Activated naive CD4-positive, alpha-beta T cell treated with anti-CD3 and anti-CD28 coated beads, Interleukin-2, amount 50 U/mL, for 16 hours (primary cell): ENCODE data around the gene PTPN20.
"Not testable (repeated sequence)": the region's sequence is repeated elsewhere in the genome, so short reads cannot be mapped to it uniquely, and the experiment has no call there.

Source experiments
- DNase-seq: peaks from one replicate; pipeline ENCODE4 v3.0.0-alpha.2; 2020

Gene PTPN20

DNA sequence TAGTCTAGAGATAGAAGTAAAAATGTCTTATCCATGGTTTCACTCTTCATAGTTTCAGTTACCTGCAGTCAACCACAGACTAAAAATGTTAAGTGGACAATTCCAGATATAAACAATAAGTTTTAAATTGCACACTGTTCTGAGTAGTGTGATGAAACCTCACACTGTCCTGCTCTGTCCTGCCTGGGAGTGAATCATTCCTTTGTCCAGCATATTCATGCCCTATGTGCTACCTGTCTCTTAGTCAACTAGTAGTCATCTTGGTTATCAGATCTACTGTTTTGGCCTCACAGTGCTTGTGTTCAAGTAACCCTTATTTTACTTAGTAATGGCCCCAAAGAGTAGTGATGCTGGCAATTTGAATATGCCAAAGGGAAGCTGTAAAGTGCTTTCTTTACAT lies 49.5 kb downstream of the PTPN20 start:
- not testable (repeated sequence) for DNase-seq

DNA sequence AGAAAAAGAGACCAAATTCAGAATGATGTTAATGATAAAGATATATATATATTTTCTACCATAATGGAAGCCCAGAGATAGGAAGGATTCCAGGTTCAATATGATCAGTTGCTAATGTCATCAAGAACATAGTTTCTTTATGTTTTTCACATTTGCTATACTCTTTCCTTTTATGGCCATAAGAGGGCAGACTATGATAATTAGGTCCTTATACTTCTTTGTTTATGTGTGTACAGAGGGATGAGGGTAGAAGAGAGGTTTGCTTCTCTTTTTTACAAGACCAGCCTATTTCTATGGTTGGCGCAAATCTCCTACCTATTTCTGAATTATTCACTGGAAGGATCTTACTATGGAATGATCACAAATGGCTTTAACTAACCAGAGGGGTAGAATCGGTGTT lies 52.1 kb downstream of the PTPN20 start:
- DNase-seq, result not testable (repeated sequence)

DNA sequence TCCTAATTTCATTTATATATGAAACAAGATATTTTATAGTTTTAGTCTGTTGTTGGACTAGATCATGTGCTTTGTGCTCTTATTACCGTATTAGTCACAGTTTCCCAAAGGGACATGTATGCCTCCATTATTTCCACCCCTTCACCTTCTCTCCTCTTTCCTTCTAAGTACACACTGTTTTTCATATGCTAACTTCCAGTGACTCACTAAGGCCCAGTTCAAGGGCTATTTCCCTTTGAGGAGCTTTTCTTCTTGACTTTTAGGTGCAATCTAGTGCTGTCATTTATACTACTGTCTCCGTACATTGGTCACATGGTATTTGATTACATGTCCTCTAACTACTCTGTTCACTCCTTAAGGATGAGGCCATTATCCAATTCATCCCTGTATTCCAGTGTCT lies 55.8 kb downstream of the PTPN20 start:
- not testable (repeated sequence) for DNase-seq

DNA sequence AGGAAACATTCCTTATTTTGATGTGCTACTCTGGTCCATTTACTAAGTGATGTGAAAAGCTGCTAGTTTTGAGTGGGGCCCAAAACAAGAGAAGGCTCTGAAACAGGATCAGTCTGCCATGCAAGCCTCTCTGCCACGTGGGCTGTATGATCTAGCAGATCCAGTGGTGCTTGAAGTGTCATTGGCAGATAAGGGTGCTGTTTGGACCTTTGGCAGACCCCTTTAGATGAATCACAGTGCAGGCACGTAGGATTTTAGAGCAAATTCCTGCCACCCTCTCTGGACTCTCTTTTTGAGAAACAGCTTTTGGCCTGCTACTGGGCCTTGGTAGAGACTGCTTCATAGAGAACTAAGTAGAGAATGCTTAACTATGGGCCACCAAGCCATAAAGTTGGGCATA lies 69.0 kb downstream of the PTPN20 start:
- not testable (repeated sequence) for DNase-seq

DNA sequence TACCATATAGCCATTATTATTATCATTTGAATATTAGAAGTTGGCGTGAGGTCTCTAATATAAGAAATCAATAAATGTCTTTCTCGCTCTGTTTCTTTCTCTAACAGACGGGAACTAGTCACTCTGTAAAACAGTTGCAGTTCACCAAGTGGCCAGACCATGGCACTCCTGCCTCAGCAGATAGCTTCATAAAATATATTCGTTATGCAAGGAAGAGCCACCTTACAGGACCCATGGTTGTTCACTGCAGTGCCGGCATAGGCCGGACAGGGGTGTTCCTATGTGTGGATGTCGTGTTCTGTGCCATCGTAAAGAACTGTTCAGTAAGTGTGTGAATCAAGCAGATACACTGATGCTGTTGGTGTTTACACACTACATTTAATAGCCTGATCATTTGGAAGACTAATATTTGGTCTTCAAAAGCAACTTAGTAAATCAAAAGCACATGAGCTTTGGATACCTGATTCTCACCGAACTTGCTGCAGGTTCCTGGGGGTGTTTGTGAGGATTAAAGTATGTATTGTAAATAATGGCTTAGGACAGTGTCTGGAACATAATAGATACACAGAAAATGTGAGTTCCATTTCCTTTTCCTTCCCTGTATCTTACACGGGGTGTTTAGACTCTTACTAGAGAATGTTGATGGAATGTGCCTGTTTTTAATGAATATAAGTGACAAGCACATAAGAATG lies 76.2 kb downstream of the PTPN20 start:
- DNase-seq, result not testable (repeated sequence)

DNA sequence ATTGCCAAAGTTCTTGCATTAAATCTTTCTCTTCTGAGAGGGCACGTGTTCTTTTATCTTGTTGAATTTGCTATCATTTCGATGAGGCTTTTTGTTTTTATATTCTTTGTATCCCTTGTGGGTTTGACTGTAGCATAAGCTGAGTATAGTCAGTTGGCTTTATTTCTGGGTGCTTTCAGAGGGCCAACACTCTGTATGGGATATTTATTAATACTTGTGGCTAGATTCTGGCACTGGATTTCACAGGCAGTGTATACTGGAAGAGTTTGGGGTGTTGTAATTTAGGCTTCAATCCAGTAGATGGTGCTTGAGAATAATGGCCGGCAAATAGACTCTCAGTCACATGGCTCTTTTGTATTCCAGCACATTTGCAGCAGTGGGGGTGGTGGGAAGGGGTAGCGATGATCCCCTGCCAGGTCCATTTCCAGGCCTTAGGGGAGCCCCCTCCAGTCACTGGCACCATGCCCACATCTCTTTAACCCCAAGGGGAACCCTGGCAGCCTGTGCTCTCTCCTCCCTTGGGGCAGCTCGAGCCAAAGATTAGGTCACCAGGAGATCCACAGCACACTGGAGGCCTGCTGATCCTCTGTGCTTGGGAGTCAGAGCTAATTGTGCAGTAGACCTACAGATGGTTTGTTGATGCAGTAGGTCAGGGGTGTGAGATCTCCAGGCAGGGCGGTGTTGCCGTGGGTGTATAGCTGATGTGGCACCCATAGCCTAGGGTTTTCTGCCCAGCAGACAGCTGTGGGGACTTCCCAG lies 81.8 kb downstream of the PTPN20 start:
- DNase-seq, result no peak

DNA sequence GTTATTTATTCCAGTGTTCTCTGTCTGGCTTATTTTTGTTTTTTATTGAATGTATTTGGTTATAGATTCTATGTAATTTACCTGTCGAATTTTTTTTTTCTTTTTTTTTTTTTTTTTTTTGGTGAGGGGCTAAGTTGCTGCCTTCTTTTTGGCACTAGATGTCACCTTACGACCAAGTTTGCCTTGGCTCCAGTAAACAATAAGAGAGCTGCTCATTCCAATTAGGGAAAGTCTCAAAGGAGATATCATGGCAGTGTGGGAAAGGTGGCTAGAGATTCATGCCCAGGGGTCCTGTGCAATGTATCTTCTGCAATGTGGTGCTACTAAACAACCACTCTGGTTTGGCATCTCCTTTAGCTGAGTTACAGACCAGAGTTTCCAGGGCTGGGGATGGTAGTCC lies 84.0 kb downstream of the PTPN20 start:
- no peak for DNase-seq

DNA sequence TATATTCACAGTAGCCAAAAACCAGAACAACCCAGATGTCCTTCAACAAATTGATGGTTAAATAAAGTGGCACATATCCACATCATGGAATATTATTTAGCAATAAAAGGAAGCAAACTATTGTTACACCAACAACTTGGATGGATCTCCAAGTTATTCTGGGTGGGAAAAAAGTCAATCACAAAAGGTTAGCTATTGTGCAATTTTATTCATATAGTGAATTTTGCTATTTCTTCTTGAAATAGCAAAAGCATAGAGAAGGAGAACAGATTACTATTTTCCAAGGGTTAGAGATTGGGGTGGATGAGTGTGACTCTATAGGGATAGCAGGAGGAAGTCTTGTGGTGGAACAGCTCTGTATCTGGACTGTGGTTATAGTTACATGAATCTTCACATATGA lies 87.0 kb downstream of the PTPN20 start:
- DNase-seq, result no peak

DNA sequence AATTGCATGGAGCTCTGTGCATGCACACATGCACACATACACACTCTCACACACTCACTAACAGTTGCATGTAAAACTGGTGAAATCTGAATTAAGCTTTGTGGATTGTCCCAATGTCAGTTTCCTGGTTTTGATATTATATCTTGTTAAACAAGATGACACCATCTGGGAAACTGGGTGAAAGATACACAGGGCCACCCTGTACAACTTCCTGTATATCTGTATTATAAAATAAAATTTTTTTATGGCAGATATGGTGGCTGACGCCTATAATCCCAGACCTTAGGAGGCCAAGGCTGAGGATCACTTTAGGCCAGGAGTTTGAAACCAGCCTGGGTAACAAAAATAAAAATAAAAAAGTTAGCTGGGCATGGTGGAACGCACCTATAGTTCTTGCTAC lies 87.4 kb downstream of the PTPN20 start:
- DNase-seq, result no peak

DNA sequence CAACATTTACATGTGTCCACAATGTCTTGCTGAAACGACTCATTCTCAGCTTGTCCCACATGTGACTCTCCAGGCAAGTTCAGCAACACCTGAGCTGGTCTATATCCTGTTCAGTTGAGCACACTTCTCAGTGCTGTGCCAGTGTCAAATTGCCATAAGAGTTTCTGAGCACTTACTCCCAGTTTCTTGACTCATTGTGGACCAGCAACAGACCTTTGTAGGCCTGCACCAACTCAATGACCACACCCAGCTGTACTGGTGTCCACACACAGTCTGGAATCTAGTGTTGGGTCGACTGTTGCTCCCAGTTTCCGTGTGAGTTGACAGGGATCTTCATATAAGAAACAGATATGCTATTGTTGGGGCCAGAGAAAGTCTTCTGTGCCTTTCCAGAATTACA lies 88.0 kb downstream of the PTPN20 start:
- no peak for DNase-seq

DNA sequence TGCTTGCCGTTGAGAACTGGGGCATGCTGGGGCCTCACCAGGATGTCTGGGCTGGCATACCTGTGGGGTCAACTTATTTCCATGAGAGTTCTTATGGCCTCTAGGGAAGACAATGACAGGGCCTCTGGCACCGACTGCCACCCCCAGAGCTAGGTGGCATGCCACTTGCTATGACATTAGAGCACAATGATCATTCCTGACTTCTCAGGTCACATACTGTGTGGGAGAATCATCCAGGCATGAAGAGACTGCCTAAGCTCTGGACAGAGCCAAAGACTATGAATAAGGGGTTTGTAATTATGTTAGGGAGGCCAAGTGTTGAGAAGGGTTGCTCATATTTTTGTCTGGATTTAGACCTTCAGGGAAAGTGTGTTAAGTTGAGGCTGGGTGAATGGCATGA lies 97.5 kb downstream of the PTPN20 start:
- DNase-seq, result no peak

DNA sequence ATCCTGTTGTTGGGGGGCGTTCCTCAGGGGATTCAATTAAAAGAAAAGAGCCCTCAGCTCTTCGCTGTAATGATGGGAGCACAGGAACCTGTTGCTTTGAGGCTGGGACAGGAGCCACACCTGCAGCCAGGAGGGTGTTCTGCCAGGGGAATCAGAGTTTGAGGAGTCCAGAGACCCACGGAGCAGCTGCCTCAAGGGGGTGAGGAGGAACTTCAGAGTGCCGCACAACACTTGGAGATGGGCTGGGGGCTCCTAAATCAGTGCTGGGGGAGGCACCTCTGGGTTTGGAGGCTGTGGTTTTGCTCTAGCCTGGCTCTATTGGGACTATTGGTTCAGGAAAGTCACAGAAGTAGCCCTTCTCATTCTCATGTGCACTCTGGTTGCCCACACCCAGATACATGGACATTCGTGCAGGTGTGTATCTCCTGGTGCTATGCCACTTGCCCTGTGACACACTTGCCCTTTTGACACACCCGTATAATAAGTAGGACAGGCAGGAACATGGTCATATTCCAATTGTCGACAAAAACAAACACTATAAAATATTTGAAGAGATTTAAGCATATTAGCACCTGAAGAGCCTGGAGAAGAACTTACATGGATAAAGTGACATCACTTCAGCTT lies 98.1 kb downstream of the PTPN20 start:
- no peak for DNase-seq

DNA sequence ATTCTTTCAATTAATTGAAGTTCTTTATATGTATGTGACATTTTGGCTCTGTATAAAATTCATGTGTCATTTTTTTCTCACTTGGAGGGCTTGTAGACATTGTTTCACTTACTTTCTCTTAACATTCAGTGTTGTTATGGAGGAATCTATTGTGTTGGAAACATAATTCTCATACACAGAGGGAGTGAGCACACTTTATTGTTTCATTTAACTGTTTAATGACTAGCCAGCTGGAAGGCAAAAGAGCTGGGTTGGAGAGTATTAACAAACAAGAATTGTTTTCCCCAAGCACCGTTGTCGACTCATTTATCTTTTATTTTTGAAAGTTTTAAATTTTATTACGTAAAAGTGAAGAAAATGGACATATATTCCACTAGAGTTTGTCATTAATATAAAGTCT lies 98.8 kb downstream of the PTPN20 start:
- DNase-seq, result no peak

DNA sequence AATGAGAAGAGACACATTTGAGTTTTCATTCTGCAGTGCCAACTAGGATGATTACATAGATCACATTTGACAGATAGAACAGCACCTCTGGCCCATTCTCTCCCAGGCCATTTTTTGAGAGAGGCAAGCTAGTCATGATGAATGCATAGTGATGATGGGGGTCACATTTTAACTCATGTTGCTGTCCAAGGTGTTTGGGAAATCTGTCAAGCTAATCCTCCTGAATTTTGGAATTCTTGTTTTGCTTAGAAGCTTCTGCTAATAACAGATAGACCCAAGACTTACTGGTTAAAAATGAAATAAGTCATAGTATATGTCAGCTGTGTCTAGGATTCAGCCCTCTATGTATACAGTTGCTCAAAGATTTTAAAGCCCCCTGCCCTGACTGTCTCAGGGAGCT lies 101.0 kb downstream of the PTPN20 start:
- DNase-seq, result no peak

DNA sequence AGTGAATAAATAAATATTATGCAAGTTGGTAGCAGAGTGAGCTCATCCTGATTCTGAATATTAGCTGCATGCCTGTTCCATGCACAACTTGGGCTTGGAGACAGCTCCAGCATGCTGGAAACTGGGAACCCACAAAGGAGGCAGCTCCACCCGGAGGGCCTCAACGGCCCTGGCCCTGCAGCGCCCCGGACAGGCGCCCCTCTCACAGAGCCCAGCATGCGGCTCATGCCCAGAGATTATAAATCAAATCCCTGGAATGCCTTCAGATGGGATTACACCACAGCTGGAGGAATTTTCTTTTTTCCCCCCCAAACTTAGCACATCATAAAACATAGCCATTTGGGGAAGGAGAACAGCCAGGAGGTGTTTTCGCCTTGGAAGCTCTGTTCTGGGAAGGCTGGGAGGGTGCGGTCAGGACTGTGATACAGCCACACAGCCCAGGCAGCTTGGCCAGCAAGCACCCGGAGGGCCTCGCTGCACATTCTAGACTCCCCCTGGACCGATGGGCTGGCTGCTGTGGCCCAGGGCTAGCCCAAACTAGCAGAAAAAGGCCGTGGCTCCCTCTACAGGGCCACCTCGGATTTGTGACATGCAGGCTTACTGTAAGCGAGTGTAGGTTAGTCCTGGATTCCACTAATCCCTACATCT lies 102.4 kb downstream of the PTPN20 start:
- no peak for DNase-seq

DNA sequence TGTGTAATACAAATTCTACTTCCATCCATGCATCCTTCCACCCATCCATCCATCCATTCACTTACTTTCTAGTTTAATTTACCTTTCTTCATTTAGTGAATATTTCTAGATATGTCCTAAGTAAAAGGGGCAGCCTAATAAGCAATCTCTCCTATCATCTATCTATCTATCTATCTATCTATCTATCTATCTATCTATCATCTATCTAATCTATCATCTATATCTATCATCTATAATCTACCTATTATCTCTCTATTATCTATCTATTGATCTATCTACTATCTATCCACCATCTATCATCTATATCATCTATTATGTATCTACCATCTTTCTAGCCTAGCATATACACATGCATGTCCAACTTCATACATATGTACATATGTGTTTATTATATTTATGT lies 104.2 kb downstream of the PTPN20 start:
- no peak for DNase-seq

DNA sequence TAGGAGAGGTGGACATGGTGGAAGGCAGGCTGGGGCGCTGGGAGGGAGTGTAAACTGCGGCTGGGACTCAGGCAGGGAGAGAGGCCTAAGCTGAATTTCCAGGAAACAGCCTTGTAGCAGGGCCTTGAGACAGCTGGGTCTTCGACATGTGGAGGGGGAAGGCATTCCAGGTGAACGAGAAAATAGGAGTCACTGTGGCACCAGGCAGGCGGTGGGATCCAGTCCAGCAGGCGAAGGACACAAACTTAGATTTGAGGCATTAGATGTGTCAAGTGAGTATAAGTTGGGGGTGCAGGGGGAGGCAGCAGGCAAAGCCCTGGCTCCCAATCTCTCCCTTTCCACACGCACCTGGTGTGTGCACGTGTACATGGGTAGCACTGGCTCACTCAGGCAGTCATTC lies 105.3 kb downstream of the PTPN20 start:
- DNase-seq, result no peak

DNA sequence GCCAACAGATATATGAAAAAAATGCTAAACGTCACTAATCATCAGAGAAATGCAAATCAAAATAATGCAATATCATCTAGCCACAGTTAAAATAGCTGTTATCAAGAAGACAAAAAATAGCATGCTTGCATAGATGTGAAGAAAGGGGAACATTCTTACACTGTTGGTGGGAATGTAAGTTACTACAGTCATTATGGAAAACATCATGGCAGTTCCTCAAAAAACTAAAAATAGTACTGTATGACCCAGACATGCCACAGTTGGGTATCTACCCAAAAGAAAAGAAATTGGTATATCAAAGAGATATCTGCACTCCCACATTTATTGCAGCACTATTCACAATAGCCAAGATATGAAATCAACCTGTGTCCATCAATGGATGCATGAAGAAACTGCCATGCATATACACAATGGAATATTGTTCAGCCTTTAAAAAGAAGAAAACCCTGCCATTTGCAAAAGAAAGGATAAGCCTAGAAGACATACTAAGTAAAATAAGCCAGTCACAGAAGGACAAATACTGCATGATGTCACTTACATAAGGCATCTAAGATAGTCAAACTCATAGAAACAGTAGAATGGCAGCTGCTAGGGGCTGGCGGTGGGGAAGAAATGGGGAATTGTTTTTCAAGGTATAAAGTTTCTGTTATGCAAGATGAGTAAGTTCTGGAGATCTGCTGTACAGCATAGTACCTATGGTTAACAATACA lies 107.0 kb downstream of the PTPN20 start:
- DNase-seq, result no peak

DNA sequence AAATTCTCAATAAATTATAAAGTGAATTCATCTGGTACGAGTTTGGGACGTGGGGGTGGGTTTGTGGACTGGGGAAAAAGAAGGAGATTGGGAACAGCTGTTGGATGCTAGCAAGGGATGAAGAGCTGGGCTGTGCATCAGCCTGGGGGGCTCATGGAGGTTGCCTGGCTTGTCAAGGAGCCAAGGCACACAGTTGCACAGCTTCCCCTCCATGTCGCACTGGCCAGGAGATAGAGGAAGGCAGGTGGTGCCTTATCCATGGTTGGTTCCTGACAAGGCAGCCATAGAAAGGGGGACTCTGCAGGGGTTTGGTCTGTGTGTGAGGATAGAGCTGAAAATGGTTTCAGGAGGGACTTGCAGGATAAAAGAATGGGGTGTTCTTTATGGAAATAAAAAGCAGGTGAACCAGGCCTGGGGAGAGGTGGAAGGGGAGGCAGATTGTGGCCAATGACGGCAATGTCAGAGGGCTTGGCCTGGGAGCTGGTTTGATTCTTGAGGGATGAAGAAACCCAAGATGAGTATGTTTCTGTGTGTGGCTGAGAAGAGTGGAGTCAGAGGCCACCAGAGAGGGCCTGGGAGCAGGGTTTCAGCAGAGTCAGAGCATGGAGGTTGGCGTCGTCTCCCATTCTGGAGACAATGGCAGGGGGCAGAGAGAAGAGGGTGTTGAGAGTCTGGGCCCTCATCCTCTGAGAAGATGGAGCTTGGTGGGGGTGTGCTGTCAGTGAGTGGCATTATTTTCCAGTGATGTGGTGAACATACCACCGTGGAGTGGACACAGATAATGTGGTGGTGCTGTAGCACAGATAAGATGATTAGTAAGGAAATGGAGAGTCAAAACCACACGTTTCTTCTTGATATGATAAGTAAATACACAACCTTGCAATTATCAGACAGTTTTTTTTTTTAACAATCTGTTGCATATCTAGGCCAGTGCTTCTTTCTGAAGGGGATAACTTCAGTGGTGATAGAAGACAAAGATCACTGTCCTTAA lies 108.2 kb downstream of the PTPN20 start:
- no peak for DNase-seq

DNA sequence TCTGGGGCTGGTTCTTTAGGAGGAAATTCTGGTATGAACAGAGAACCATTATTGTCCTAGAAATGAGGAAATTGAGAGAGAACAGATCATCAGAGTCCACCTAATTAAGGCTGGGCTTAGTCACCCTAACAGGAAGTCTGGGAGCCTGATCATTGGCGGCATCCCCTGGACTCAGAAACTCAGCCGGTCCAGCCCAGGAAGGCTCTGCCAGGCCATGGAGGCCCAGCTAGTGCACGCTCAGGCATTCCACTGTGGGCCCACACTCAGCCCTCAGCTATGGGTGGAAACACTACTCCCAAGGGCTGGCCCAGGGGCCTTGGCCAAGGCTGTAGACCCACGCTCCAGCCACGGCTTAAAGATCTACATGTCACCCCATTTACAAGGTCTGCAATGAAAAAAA lies 109.2 kb downstream of the PTPN20 start:
- no peak for DNase-seq

DNA sequence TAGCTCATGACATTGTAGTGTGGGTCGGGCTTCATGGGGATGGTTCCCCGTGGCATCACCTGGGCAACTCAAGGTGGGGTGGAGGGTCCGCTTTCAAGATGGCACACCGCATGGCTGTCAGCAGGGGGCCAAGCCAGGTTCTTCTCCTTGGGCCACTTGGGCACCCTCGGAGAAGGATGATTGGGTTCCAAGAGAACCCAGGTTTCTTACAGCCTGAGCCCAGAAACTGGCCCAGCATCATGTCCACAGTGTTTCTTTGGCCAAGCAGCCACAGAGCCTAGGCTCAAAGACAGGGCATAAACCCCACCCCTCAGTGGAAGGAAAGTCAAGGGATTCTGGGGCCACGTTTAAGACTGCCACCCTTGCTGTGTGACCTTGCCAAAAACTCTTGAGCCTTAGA lies 110.6 kb downstream of the PTPN20 start:
- DNase-seq, result no peak
